Measurements from ENCODE around the gene KRTCAP2. TPM values are rescaled to one million over a fixed set of nuclear protein-coding genes. Genes with fewer than 3 reads are reported as not detected.
"Not testable (repeated sequence)": the region's sequence is repeated elsewhere in the genome, so short reads cannot be mapped to it uniquely, and the experiment has no call there.

KRTCAP2 gene
- total RNA-seq, 5 donors from 2014 or later (not counting 1 experiment from before 2014, with no cell fraction given), result 93.6 to 150 (median 138) TPM

DNA sequence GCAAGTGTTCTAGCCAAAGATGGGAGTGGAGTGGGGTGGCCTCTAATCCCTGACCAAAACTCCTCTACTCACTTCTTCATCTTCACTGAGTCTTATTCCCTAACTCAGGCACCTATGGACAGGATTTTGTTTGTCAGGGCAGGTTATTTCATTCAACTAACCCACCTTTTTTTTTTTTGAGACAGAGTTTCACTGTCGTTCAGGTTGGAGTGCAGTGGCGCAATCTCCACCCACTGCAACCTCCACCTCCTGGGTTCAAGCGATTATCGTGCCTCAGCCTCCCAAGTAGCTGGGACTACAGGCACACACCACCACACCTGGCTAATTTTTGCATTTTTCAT lies 5.0 kb downstream of the KRTCAP2 start:
- peaks cover 12 to 26% of the 10 kb centered on the region in 2 experiments for H3K4me1 ChIP-seq (ENCODE audit: control insufficient read depth in 1 of 2, extremely low read depth in 1 of 2, insufficient read depth in 2 of 2, low read length in 2 of 2)
- ATAC-seq (replicated peaks in 1 of 4); H3K27me3 Mint-ChIP-seq; H3K27ac ChIP-seq (ENCODE audit: low read length); H3K36me3 Mint-ChIP-seq; H3K9me3 ChIP-seq; H3K9me3 Mint-ChIP-seq; DNase-seq; H3K27ac Mint-ChIP-seq; H3K4me3 ChIP-seq (ENCODE audit: control insufficient read depth in 1 of 2, extremely low read depth in 1 of 2, low read length in 1 of 2): not testable (repeated sequence)
- H3K36me3 ChIP-seq (ENCODE audit: control insufficient read depth in 2 of 2, extremely low read depth in 1 of 2, insufficient read depth in 1 of 2, low read length in 1 of 2), result peaks cover 0 to 21% of the 10 kb centered on the region in 2 donors
- peaks cover 26 to 30% (median 28%) of the 10 kb centered on the region in 3 donors for H3K4me1 Mint-ChIP-seq
- H3K4me3 Mint-ChIP-seq, result peak overlapping the region in 1 of 3 donors; percentile 70
- peaks cover 0 to 11% of the 10 kb centered on the region in 2 experiments for H3K27me3 ChIP-seq (replicated peaks in 1 of 2; ENCODE audit: control insufficient read depth in 2 of 2, extremely low read depth in 1 of 2, insufficient read depth in 2 of 2, low read length in 1 of 2)
- WGBS (ENCODE audit: insufficient coverage), result 57% methylated on average over 4 of the region's 4 CpGs
- ChIA-PET CTCF (interaction anchor here (0.7 to 3.4 kb wide), 7 partner anchors 25 to 557 kb away, joined by 3 to 29 read pairs (median 5); no protein-coding TSS in a partner anchor), POLR2A (interaction anchor here in 1 of 2 donors (0.6 kb wide), 1 partner anchor 194 kb away, joined by 6 read pairs; no protein-coding TSS in a partner anchor)

DNA sequence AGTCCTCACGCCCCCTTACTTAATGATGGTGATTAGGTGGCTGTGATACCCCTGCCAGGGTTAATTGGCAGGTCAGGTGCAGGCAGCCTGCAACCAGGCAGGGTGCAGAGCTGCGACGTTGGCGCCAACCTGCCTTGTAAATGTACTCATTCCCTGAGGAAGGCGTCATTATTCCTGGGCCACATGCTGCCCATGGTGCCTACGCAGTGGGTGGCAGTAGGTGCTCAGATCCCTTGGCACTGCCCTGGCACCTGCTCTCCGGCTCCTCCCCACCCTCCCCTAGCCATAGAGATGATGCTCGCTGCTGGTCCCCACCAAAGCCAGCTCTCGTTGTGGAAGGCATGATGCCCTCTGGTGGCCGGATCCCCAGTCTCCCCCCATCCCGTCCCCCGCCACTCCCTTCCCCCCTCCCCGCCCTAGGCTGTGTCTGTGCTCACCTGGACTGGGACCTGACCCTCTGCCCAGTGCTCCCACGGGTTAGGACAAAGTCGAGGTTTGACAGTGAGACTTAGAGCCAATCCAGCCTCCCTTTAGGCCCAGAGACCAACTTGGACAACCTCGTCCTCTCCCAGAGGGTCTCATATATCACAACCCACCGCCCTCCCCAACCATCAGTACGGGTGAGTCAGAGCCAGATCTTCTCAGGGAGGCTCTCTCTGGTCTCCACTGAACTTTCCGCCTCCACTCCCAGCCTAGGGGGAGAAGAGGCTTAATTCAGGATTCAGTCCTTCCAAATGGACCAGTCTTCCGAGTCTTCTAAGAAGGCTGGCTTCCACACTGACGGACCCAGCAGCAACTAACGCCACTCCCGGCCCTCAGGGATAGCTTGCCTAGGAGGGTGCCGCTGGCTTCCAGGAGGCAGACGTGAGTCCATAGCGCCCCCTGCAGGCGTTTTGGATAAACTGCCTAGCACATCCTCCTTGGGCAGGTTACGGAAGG lies 5.7 kb downstream of the KRTCAP2 start:
- H3K27ac ChIP-seq (ENCODE audit: low read length), result no peak overlapping the region
- peaks cover 0 to 21% of the 10 kb centered on the region in 2 donors for H3K36me3 ChIP-seq (ENCODE audit: control insufficient read depth in 2 of 2, extremely low read depth in 1 of 2, insufficient read depth in 1 of 2, low read length in 1 of 2)
- ATAC-seq (replicated peaks in 1 of 4) (peak; percentile 71 to 82 (median 76)), DNase-seq (peak; percentile 62 to 93 (median 80))
- CTCF ChIA-PET, result interaction anchor here (0.6 to 3.4 kb wide), 12 partner anchors 8 to 556 kb away, joined by 3 to 29 read pairs (median 3); partner anchors contain the start of gene SLC50A1 (in 1 of the 2)
- peaks cover 0 to 11% of the 10 kb centered on the region in 2 experiments for H3K27me3 ChIP-seq (replicated peaks in 1 of 2; ENCODE audit: control insufficient read depth in 2 of 2, extremely low read depth in 1 of 2, insufficient read depth in 2 of 2, low read length in 1 of 2)
- H3K4me1 ChIP-seq (ENCODE audit: control insufficient read depth in 1 of 2, extremely low read depth in 1 of 2, insufficient read depth in 2 of 2, low read length in 2 of 2), result peaks cover 11 to 23% of the 10 kb centered on the region in 2 experiments
- no peaks in the 10 kb centered on the region for H3K27me3 Mint-ChIP-seq
- H3K4me1 Mint-ChIP-seq, result peaks cover 20 to 27% (median 25%) of the 10 kb centered on the region in 3 donors
- no peak overlapping the region for H3K27ac Mint-ChIP-seq
- peaks cover 10% of the 10 kb centered on the region for H3K36me3 Mint-ChIP-seq
- peak overlapping the region; percentile 28 to 70 (median 62) for H3K4me3 Mint-ChIP-seq
- POLR2A ChIA-PET, result interaction anchor here in 1 of 2 donors (0.6 kb wide), 1 partner anchor 194 kb away, joined by 6 read pairs; no protein-coding TSS in a partner anchor
- H3K4me3 ChIP-seq (ENCODE audit: control insufficient read depth in 1 of 2, extremely low read depth in 1 of 2, low read length in 1 of 2), result no peak overlapping the region
- 16% methylated on average over 12 of the region's 28 CpGs for WGBS (ENCODE audit: insufficient coverage)
- H3K9me3 Mint-ChIP-seq, result no peaks in the 10 kb centered on the region
- no peaks in the 10 kb centered on the region for H3K9me3 ChIP-seq

- WGBS (ENCODE audit: insufficient coverage), result 55% methylated on average over 8 of the region's 27 CpGs
- Histone ChIP-seq H3K27me3 (replicated peaks in 1 of 2; ENCODE audit: control insufficient read depth in 2 of 2, extremely low read depth in 1 of 2, insufficient read depth in 2 of 2, low read length in 1 of 2) (peaks cover 0 to 11% of the 10 kb centered on the region in 2 experiments), H3K4me1 (ENCODE audit: control insufficient read depth in 1 of 2, extremely low read depth in 1 of 2, insufficient read depth in 2 of 2, low read length in 2 of 2) (peaks cover 7 to 18% of the 10 kb centered on the region in 2 experiments), H3K27ac (ENCODE audit: low read length) (no peak overlapping the region), H3K9me3 (no peaks in the 10 kb centered on the region), H3K4me3 (ENCODE audit: control insufficient read depth in 1 of 2, extremely low read depth in 1 of 2, low read length in 1 of 2) (no peak overlapping the region), H3K36me3 (ENCODE audit: control insufficient read depth in 2 of 2, extremely low read depth in 1 of 2, insufficient read depth in 1 of 2, low read length in 1 of 2) (peaks cover 0 to 21% of the 10 kb centered on the region in 2 donors)
- H3K27me3 Mint-ChIP-seq, result no peaks in the 10 kb centered on the region
- peaks cover 13 to 20% (median 18%) of the 10 kb centered on the region in 3 donors for H3K4me1 Mint-ChIP-seq
- POLR2A ChIA-PET, result no interaction called here
- peak overlapping the region in 1 of 3 donors; percentile 70 for H3K4me3 Mint-ChIP-seq
- CTCF ChIA-PET, result interaction anchor here (0.6 to 3.4 kb wide), 13 partner anchors 9 to 82 kb away, joined by 3 to 29 read pairs (median 4); partner anchors contain the start of gene SLC50A1 (in 1 of the 2)
- H3K27ac Mint-ChIP-seq, result no peak overlapping the region
- H3K36me3 Mint-ChIP-seq, result peaks cover 10% of the 10 kb centered on the region
- ATAC-seq (replicated peaks in 1 of 4) (no peak), DNase-seq (no peak)
- H3K9me3 Mint-ChIP-seq, result no peaks in the 10 kb centered on the region
Measured at GRCh38 chr1:155166471-155167165, 6.5 kb downstream of the KRTCAP2 start.

DNA sequence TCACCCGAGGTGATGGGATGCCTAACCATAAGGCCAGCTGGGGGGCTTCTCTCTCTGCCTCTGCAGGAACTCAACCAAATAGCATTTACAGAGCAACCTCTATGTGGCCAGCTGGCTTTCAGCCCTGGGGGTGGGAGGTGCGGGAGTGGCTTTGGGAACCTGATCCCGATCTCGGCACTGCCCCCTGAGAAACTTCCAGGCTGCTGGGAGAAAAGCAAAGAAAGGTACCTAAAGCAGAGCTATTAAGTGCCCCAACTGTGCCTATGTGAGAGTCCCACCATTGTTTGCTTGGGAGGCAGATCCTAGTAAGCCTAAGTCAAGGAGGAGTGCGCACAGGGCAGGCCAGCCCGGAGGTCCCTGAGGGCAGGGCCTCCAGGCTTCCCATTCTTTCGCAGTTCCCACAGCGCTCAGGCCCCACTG lies 7.0 kb downstream of the KRTCAP2 start:
- Histone ChIP-seq H3K36me3 (ENCODE audit: control insufficient read depth in 2 of 2, extremely low read depth in 1 of 2, insufficient read depth in 1 of 2, low read length in 1 of 2) (peaks cover 0 to 21% of the 10 kb centered on the region in 2 donors), H3K4me3 (ENCODE audit: control insufficient read depth in 1 of 2, extremely low read depth in 1 of 2, low read length in 1 of 2) (no peak overlapping the region), H3K27me3 (replicated peaks in 1 of 2; ENCODE audit: control insufficient read depth in 2 of 2, extremely low read depth in 1 of 2, insufficient read depth in 2 of 2, low read length in 1 of 2) (peaks cover 0 to 11% of the 10 kb centered on the region in 2 experiments), H3K4me1 (ENCODE audit: control insufficient read depth in 1 of 2, extremely low read depth in 1 of 2, insufficient read depth in 2 of 2, low read length in 2 of 2) (peaks cover 7 to 15% of the 10 kb centered on the region in 2 experiments), H3K27ac (ENCODE audit: low read length) (no peak overlapping the region), H3K9me3 (no peaks in the 10 kb centered on the region)
- no peak overlapping the region for H3K27ac Mint-ChIP-seq
- no peak for ATAC-seq (replicated peaks in 1 of 4)
- no peaks in the 10 kb centered on the region for H3K27me3 Mint-ChIP-seq
- H3K4me3 Mint-ChIP-seq, result no peak overlapping the region
- no peaks in the 10 kb centered on the region for H3K9me3 Mint-ChIP-seq
- ChIA-PET POLR2A (no interaction called here), CTCF (interaction anchor here (1.1 to 1.8 kb wide), 4 partner anchors 22 to 81 kb away, joined by 3 to 7 read pairs (median 4); no protein-coding TSS in a partner anchor)
- DNase-seq, result no peak
- peaks cover 13 to 20% (median 14%) of the 10 kb centered on the region in 3 donors for H3K4me1 Mint-ChIP-seq
- 81% methylated on average over 7 of the region's 8 CpGs for WGBS (ENCODE audit: insufficient coverage)
- H3K36me3 Mint-ChIP-seq, result peaks cover 10% of the 10 kb centered on the region

GRCh38 chr1:155164625-155165024 lies 8.5 kb downstream of the KRTCAP2 start:
- H3K27me3 Mint-ChIP-seq; H3K36me3 Mint-ChIP-seq; H3K9me3 Mint-ChIP-seq; H3K4me3 Mint-ChIP-seq; H3K4me3 ChIP-seq (ENCODE audit: control insufficient read depth in 1 of 2, extremely low read depth in 1 of 2, low read length in 1 of 2); H3K27ac ChIP-seq (ENCODE audit: low read length); ATAC-seq (replicated peaks in 1 of 4); DNase-seq; H3K27ac Mint-ChIP-seq; H3K9me3 ChIP-seq: not testable (repeated sequence)
- Histone ChIP-seq H3K4me1 (ENCODE audit: control insufficient read depth in 1 of 2, extremely low read depth in 1 of 2, insufficient read depth in 2 of 2, low read length in 2 of 2) (peaks cover 7 to 15% of the 10 kb centered on the region in 2 experiments), H3K27me3 (replicated peaks in 1 of 2; ENCODE audit: control insufficient read depth in 2 of 2, extremely low read depth in 1 of 2, insufficient read depth in 2 of 2, low read length in 1 of 2) (peaks cover 0 to 11% of the 10 kb centered on the region in 2 experiments), H3K36me3 (ENCODE audit: control insufficient read depth in 2 of 2, extremely low read depth in 1 of 2, insufficient read depth in 1 of 2, low read length in 1 of 2) (peaks cover 0 to 12% of the 10 kb centered on the region in 2 donors)
- ChIA-PET CTCF (interaction anchor here (0.6 to 1.8 kb wide), 4 partner anchors 36 to 78 kb away, joined by 3 to 7 read pairs (median 5); no protein-coding TSS in a partner anchor), POLR2A (interaction anchor here in 1 of 2 donors (0.7 kb wide), 1 partner anchor 9 kb away, joined by 20 read pairs; the partner anchor contains the start of gene KRTCAP2)
- WGBS (ENCODE audit: insufficient coverage), result no CpG with 5 or more reads among the region's 11 CpGs
- H3K4me1 Mint-ChIP-seq, result peaks cover 13 to 17% (median 14%) of the 10 kb centered on the region in 3 donors

Data from T-cell (primary cell).